ENCODE results near the gene DDX54. TPM values are rescaled to one million over a fixed set of nuclear protein-coding genes. Genes with fewer than 3 reads are reported as not detected.

Gene DDX54
- total and polyA plus RNA-seq, 2 of the 8 experiments (the other 6 are each of a cell fraction or from before 2014, with no cell fraction given): 64.9 to 113 TPM

DNA sequence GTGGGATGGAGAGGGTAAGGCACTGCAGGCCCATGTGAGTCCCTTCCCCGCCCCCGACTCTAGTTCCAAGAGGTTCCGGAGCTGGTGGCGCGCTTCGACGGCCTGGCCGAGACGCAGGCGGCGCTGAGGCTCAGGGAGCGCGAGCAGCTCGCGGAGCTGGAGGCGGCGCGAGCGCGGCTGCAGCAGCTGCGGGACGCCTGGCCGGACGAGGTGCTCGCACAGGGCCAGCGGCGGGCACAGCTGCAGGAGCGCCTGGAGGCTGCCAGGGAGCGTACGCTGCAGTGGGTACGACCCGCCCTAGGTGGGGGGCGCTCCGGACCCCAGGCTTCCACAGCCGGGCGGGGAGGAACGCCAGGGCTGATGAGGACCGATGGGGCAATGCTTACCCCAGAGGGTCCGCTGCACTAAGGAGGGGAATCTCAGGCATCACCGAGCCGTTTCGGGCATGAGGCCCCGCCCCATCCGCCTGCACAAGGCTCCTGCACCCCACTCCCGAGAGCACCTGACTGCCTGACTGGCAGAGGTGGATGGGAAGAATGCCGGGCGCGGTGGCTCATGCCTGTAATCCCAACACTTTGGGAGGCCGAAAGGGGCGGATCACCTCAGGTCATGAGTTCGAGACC is 30.8 kb downstream of the DDX54 start (continued):
- TF ChIP-seq EGR1 (IDR thresholded peaks at IDR 0.05; ENCODE audit: borderline replicate concordance, low read depth, low read length) (no peak), POLR2A (IDR thresholded peaks at IDR 0.05; ENCODE audit: control extremely low read depth in 1 of 2, low read depth in 2 of 2, low read length in 2 of 2) (0 out of 3 replicates have a peak, but pooled peaks of 1 of the 2 experiments have one; percentile 13), JUN (IDR thresholded peaks at IDR 0.05; ENCODE audit: low read depth, low read length) (no peak), MAFK (IDR thresholded peaks at IDR 0.05; ENCODE audit: low read depth, low read length) (no peak), RFX5 (IDR thresholded peaks at IDR 0.05; ENCODE audit: borderline replicate concordance, low read depth, low read length) (no peak), SP1 (IDR thresholded peaks at IDR 0.05; ENCODE audit: low read depth, low read length) (no peak), ZNF274 (IDR thresholded peaks at IDR 0.05; ENCODE audit: borderline replicate concordance, extremely low read depth, low read length) (no peak), ASH2L (IDR thresholded peaks at IDR 0.05; ENCODE audit: low read length) (peak; percentile 73), BRCA1 (IDR thresholded peaks at IDR 0.05; ENCODE audit: low read depth, low read length) (no peak), YY1 (IDR thresholded peaks at IDR 0.05; ENCODE audit: low read depth, low read length) (no peak), CBX8 (IDR thresholded peaks at IDR 0.05; ENCODE audit: borderline replicate concordance, low read depth, low read length) (no peak), KDM4A (IDR thresholded peaks at IDR 0.05; ENCODE audit: low read depth, low read length, severe bottlenecking) (peak; percentile 57), BCL11A (IDR thresholded peaks at IDR 0.05; ENCODE audit: low read depth in 2 of 2, low read length in 2 of 2) (no peak), RAD21 (IDR thresholded peaks at IDR 0.05 in 1 of 2, conservative IDR thresholded peaks at IDR 0.05 in 1 of 2; ENCODE audit: low read depth in 2 of 2, low read length in 2 of 2) (no peak), GTF2F1 (IDR thresholded peaks at IDR 0.05; ENCODE audit: borderline replicate concordance, low read depth, low read length) (no peak), RBBP5 (IDR thresholded peaks at IDR 0.05; ENCODE audit: borderline replicate concordance, low read depth, low read length) (peak; percentile 74; the same call in 1 of the 2 replicates), FOSL1 (IDR thresholded peaks at IDR 0.05; ENCODE audit: insufficient read depth, low read depth, low read length) (no peak), SIN3A (conservative IDR thresholded peaks at IDR 0.05 in 1 of 2, IDR thresholded peaks at IDR 0.05 in 1 of 2; ENCODE audit: low read depth in 1 of 2, low read length in 2 of 2) (0 out of 4 replicates have a peak, but pooled peaks of 1 of the 2 experiments have one; percentile 43), TAF1 (IDR thresholded peaks at IDR 0.05; ENCODE audit: low read depth, low read length) (peak; percentile 28; the same call in 1 of the 2 replicates), SIX5 (IDR thresholded peaks at IDR 0.05; ENCODE audit: low read depth, low read length) (no peak), BACH1 (IDR thresholded peaks at IDR 0.05; ENCODE audit: low read length) (no peak)
- TF ChIP-seq, protein P1, sequence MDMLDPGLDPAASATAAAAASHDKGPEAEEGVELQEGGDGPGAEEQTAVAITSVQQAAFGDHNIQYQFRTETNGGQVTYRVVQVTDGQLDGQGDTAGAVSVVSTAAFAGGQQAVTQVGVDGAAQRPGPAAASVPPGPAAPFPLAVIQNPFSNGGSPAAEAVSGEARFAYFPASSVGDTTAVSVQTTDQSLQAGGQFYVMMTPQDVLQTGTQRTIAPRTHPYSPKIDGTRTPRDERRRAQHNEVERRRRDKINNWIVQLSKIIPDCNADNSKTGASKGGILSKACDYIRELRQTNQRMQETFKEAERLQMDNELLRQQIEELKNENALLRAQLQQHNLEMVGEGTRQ (IDR thresholded peaks at IDR 0.05; ENCODE audit: low read length): no peak; the same call in 1 of the 2 replicates
- TF ChIP-seq, protein P2, sequence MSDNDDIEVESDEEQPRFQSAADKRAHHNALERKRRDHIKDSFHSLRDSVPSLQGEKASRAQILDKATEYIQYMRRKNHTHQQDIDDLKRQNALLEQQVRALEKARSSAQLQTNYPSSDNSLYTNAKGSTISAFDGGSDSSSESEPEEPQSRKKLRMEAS (IDR thresholded peaks at IDR 0.05): peak; percentile 84
